Measurements from ENCODE around the gene HNRNPDL.
"Not testable (repeated sequence)": the region's sequence is repeated elsewhere in the genome, so short reads cannot be mapped to it uniquely, and the experiment has no call there.

DNA sequence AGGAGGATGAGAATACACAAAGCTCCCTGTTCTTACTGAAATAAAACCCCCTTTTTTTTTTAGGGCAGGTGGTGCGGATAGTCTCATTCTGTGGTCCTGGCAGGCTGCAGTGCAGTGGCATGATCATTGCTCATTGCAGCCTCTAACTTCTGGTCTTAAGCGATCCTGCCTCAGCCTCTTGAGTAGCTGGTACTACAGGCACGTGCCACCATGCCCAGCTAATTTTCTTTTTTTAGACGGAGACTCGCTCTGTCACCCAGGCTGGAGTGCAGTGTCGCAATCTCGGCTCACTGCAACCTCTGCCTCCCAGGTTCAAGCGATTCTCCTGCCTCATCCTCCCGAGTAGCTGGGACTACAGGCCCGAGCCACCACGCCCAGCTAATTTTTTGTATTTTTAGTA, 15.2 kb downstream of the HNRNPDL start:
- TF ChIP-seq, protein P1, sequence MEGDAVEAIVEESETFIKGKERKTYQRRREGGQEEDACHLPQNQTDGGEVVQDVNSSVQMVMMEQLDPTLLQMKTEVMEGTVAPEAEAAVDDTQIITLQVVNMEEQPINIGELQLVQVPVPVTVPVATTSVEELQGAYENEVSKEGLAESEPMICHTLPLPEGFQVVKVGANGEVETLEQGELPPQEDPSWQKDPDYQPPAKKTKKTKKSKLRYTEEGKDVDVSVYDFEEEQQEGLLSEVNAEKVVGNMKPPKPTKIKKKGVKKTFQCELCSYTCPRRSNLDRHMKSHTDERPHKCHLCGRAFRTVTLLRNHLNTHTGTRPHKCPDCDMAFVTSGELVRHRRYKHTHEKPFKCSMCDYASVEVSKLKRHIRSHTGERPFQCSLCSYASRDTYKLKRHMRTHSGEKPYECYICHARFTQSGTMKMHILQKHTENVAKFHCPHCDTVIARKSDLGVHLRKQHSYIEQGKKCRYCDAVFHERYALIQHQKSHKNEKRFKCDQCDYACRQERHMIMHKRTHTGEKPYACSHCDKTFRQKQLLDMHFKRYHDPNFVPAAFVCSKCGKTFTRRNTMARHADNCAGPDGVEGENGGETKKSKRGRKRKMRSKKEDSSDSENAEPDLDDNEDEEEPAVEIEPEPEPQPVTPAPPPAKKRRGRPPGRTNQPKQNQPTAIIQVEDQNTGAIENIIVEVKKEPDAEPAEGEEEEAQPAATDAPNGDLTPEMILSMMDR (IDR thresholded peaks at IDR 0.05; ENCODE audit: low read depth, low read length, poor library complexity, severe bottlenecking) = not testable (repeated sequence)
- not testable (repeated sequence) for TF ChIP-seq EZH2phosphoT487 (IDR thresholded peaks at IDR 0.05; ENCODE audit: borderline replicate concordance, low read length)

Data from DOHH2 (cell line).